Jurkat, Clone E6-1 (cell line): ENCODE measurements around the gene INSIG2.
A peak's percentile ranks its signal among the peaks of the same experiment; 100 is the strongest.
"Not testable (repeated sequence)": the region's sequence is repeated elsewhere in the genome, so short reads cannot be mapped to it uniquely, and the experiment has no call there.

Experiments
- DNase-seq: peaks from one replicate; pipeline ENCODE4 v3.0.0-alpha.2; 2011; ENCODE audit warnings: low read depth, low spot score
- H3K4me3 ChIP-seq: 2 replicates; pipeline ENCODE4 v1.5.1; 2011; ENCODE audit warnings: mild to moderate bottlenecking, low read length, control low read depth, moderate library complexity

The INSIG2 gene

GRCh38 chr2:118094102-118094501 lies 5.8 kb downstream of the INSIG2 start:
- H3K4me3 ChIP-seq, DNase-seq: not testable (repeated sequence)

GRCh38 chr2:118094503-118094902 lies 6.2 kb downstream of the INSIG2 start:
- peak; percentile 70 for DNase-seq
- H3K4me3 ChIP-seq: no peak overlapping the region

- no peak overlapping the region for H3K4me3 ChIP-seq
- DNase-seq: no peak
These were observed 7.3 kb downstream of the INSIG2 start for GRCh38 chr2:118095610-118096009.

DNA sequence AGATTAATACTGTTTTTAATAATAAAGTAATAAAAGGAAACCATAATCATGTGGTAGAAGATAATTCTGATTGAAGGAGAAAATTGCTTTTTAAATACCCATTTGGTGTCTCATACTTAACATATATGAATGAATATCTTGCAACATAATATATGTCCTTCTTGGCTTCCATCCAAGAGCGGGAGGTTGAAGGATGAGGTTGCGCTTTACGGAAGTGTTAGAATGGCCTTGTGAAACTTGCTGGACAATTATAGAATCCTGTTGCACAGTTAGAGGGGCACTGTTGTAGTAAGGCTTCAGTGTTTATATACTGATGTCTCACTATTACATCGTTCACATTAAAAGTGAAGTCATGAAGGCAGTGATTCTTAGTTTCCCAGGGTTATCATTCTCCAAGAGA lies 9.4 kb downstream of the INSIG2 start:
- no peak for DNase-seq
- H3K4me3 ChIP-seq: no peak overlapping the region

DNA sequence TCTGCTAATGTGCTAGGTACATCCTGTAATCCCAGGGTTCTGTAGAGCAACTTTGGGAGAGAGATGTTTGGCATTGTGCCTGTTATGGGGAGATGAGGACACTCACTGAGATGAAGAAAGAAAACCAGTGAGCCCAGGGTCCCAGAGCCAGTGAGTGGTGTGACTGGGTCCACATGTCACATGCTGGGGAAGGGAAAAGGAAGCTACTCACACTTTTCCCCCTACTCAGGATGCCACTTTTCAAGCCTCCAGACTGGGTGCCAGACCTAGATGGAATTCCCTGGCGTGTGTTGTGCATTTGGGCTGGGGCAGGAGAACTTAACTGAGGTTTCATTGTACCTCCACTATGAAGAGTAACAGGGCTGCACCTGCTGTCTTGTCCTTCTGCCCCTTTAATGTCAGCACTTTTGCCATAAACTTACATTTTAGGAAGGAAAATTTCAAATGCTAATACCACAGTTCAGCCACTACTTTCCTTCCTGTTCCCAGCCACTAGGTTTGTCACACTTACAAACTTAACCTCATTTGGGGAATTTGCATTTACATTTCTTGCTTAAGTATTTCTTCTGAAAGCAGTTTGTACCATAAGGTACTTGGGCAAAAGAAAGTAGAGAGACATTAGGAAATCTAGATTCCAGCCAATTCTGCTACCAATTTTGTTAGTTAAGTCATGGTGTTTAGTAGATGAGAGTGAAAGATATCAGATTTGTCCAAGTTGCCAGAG lies 10.2 kb downstream of the INSIG2 start:
- DNase-seq: no peak
- no peak overlapping the region for H3K4me3 ChIP-seq

DNA sequence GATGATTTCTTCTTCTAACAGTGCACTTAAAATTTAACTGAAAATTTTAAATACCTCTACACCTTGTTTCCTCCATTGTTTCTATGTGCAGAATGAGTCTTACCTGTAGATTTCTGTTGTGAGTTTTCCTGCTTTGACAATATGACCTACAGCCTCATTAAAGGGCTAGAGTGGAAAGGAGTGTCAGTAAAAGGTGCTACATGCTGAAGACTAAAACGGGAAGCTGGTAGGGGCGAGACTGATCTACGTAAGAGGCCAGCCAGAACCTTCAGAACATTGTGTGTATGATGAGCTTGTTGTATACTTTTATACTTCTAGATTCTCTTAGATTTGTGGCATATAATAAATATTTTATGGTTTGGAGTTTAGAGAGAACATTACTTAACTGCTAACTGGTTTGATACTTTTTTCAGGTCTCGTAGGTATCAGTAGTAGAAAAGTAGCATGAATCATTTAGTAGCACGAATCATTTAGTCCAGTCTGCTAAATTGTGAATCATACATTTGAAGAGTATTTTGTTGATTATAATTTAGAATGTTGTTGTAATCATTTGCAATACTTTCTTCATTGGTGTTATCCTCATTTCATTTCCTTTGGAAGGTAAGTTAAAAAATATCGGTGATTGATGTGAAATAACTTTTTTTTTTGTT lies 14.3 kb downstream of the INSIG2 start:
- DNase-seq: no peak
- no peak overlapping the region for H3K4me3 ChIP-seq

GRCh38 chr2:118103951-118104940 lies 16.0 kb downstream of the INSIG2 start:
- no peak overlapping the region for H3K4me3 ChIP-seq

DNA sequence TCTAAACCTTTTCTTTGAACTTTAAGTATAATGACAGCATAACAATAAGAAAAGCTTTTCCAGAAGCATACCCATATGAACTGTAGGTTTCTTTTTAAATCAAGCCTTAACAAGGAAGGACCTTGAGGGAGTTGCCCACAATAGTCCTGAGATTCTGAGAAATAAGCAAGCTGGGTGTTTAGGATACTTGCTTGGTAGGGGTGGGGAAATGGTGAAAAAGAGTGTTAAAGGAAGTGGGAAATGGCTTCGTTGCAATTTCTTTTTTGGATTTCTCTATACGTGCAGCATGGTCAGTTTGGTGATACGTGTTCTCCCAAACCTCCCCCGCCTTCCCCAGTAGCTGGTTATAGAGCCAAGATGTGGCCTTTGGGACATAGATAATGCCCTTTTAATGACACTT lies 17.2 kb downstream of the INSIG2 start:
- no peak overlapping the region for H3K4me3 ChIP-seq
- no peak for DNase-seq

More at GRCh38 chr2:118103951-118104940, 16.0 kb downstream of the INSIG2 start:
- DNase-seq: no peak

DNA sequence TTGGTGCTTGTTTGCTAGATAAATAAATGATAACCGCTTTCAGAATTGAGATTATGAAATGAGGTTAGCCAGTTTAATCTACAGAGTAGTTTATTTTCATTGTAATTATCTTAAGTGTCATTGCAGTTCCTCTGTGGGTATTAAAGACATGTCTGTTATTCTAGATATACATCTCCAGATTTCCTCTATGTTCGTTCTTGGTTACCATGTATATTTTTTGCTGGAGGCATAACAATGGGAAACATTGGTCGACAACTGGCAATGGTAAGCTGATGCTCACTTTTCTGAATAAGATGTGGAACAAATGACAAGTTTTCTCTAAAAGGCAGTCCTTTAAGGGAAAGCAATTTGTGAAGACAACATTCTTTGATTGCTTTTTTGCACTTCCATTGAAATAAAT lies 18.7 kb downstream of the INSIG2 start:
- no peak overlapping the region for H3K4me3 ChIP-seq
- DNase-seq: no peak

DNA sequence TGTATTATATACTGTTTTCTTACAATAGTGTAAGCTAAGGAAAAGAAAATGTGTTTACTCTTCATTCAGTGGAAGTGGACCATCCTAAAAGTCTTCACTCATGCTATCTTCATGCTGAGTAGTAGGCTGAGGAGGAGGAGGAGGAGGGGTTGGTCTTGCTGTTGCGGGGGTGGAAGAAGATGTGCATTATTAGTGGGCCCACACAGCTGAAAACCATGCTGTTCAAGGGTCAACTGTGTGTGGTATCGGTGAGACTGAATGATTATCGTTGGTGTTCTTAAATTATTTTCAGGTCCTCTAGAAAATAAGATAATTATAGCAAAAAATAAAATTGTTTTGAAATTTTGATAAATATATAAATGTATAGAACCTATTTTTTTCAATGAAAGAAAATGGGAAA lies 22.0 kb downstream of the INSIG2 start:
- H3K4me3 ChIP-seq: no peak overlapping the region
- DNase-seq: no peak

DNA sequence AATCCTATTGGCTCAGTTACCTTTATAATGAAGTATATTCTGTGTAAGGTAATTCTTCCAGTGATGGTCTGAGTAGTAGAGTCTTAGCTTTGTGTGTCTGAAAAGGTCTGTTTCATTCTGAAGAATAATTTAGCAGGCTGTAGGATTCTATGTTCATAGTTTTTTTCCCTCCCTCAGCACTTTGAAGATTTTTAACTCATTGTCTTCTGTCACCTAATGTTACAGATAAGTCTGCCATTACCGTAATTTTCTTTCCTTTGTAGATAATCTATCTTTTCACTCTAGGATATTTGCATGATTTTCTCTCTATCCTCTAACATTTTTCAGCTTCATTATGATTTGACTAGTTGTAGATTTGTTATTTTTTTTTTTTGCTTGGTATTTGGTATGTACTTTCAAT lies 22.7 kb downstream of the INSIG2 start:
- no peak for DNase-seq
- H3K4me3 ChIP-seq: no peak overlapping the region

DNA sequence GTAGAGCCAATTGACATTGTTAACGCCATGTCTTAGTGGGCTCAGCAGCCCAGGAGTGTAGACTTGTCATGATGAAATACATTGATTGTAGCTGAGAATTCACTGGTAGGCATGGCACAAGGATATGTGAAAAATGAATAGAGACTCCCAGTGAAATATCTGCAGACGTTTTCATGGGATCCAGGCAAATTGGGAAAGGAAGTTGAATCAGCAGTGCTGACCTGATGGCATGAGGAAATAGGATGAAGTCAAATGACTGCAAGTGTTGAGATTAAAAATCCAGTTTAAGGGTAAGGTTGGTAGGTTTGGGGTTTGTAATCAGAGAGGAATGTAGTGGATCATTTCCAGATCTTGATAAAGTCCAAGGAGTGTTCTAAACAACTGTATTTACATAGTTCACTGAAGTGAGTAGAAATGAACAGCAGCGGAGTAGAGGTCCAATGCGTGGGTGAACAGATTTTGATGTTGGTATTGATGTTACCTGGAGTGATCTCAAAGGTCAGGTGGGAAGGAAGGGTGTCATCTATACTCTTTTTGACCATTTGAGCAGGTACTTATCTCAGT lies 24.6 kb downstream of the INSIG2 start:
- no peak for DNase-seq

DNA sequence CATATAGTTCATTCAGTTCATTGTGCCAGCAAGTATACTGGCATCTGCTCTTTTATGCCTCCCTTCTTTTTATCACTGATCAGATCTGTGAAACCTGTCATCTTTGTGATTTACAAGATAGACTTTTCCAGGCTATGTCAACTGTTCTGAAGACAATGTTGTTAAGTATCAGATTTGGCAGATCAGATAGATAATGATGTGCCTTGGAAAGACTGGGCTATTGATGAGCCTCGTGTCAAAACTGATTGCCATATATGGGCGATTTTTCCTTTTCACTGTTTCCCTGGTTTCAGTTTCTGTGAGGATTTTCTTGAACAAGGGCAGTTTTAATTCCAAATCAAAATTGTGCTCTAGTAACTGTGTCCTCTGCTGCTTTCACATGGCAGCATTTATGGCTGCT lies 26.6 kb downstream of the INSIG2 start:
- H3K4me3 ChIP-seq: no peak overlapping the region

More for the DNA sequence above, 24.6 kb downstream of the INSIG2 start:
- H3K4me3 ChIP-seq: no peak overlapping the region

GRCh38 chr2:118115761-118116160 lies 27.5 kb downstream of the INSIG2 start:
- no peak overlapping the region for H3K4me3 ChIP-seq
- no peak for DNase-seq

More for the DNA sequence above, 26.6 kb downstream of the INSIG2 start:
- no peak for DNase-seq

DNA sequence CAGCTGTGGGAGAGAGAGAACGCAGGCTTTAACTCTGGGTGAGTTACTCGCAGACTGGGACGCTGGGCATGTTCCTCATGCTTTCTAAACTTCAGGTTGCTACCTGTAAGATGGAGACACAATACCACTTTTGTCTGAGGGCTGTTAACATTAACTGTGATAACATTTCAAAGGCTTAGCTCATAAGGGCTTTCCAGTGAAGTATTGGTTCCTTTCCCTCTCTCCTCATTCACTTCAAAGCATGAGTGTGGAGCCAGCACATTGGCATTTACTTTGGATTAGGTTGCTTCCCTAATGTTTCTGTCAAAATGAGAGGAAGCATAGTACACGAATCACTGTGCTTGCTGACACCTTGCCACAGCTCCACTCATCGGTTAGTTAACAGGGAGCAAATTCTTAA lies 30.2 kb downstream of the INSIG2 start:
- DNase-seq: no peak
- H3K4me3 ChIP-seq: no peak overlapping the region

DNA sequence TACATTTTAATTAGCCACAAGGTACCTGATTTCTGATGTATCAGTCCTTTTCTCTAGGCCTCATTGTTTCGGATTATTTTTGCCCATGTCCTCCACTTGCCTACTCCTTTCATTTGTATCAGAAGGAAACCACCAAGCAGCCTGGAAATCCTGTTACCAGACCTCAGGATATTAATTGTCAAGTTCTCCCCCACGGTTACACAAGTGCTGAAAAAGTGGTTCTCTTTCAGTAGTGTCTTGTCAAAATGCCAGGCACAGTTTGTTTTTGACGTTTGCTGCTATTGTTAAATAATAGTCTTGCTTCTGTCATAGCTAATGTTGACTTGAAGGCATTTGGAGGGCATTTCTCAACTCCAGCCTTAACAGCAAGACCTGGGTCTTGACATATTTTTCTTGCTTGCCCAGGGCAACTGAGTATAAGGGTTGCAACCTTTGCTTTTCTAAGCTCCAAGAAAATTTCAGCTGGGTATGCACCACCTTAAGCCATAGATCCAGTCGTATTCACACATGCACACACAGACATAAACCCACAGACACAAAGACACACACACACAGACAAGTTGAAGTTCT lies 31.0 kb downstream of the INSIG2 start:
- no peak overlapping the region for H3K4me3 ChIP-seq
- no peak for DNase-seq

- no peak for DNase-seq
- H3K4me3 ChIP-seq: no peak overlapping the region
These were observed 31.6 kb downstream of the INSIG2 start for GRCh38 chr2:118119761-118120400.

- no peak for DNase-seq
- no peak overlapping the region for H3K4me3 ChIP-seq
These were observed 32.1 kb downstream of the INSIG2 start for GRCh38 chr2:118120401-118120780.

DNA sequence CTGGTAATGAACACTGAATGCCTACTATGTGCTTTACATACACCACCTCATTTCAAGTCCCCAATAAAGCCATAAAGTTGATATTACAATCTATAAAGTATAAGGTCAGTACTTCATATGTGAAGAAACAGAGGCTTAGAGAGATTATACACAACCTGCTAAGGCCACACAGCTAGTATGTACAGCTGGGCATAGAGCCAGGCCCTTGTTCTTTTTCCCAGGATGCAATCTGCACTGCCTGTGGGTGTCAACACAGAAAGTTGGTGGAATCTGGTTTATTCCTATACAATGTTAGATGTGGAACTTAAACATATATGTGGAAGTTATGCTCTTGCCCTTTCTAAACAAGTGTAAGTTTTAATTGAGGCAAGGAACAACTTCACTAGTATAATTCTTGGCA lies 32.8 kb downstream of the INSIG2 start:
- H3K4me3 ChIP-seq: no peak overlapping the region
- no peak for DNase-seq
